Fibroblast of skin of left quadriceps (primary cell): ENCODE data around the gene B9D2.
"Not testable (repeated sequence)": the region's sequence is repeated elsewhere in the genome, so short reads cannot be mapped to it uniquely, and the experiment has no call there.

ENCODE experiments used
- DNase-seq, 2 experiments: peaks; one replicate each; pipeline ENCODE4 v3.0.0-alpha.2; 2013; ENCODE audit warnings: low read depth in 2 of 2

Gene B9D2, protein sequence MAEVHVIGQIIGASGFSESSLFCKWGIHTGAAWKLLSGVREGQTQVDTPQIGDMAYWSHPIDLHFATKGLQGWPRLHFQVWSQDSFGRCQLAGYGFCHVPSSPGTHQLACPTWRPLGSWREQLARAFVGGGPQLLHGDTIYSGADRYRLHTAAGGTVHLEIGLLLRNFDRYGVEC

GRCh38 chr19:41363753-41364523 lies at the start of gene B9D2:
Gene B9D2, minus strand, starts transcription at chr19:41364149. Its CDS starts 630 bp downstream, at chr19:41363519.
- peak; percentile 97 for DNase-seq

GRCh38 chr19:41412953-41413352 lies 49.0 kb upstream of the B9D2 start:
- DNase-seq, result no peak

- no peak for DNase-seq
Measured at GRCh38 chr19:41411968-41412265, 48.0 kb upstream of the B9D2 start.

DNA sequence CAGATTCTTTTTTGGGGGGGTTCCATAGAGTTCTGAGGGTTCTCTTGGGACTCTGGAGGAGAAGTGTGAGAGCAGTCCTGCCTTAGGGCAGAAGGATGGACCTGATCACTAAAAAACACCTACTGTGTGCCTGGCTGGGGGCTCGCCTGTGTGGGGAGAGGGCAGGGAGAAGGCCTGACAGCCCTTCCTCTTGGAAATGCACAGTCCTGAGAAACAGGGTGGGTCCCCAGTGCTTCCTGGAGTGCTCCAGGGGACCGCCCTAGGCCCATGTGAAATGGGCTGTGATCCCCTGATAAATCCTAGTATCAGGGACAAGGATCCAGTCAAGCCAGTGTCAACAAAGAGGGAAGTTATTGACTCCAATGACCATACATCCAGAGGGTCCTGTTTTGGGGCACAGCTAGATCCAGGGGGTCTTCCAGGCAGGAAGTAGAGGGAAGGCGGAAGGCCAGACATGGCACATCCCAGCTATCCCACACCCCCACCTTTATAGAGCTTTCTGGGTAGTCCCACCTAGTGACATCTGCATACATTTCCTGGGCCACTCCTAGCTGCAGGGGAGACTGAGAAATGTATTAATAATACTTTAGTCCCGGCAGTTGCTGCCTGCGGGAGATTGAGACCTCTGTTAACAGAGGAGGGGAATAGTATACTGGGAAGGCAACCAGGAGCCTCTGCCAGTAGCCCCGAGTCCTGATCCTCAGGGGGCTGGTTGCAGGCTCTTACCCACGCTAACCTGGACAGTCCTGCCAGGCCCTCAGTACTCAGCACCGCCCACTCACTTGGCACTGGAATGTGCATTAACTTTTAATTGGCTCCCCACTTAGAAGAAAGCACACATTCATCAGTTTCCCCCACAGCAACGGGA lies 47.4 kb upstream of the B9D2 start:
- no peak for DNase-seq

GRCh38 chr19:41410336-41411054 lies 46.5 kb upstream of the B9D2 start:
- DNase-seq, result no peak

GRCh38 chr19:41409288-41409687 lies 45.3 kb upstream of the B9D2 start:
- no peak for DNase-seq

- DNase-seq, result not testable (repeated sequence)
Measured at GRCh38 chr19:41408846-41409245, 44.9 kb upstream of the B9D2 start.

GRCh38 chr19:41408256-41408655 lies 44.3 kb upstream of the B9D2 start:
- DNase-seq, result no peak

- DNase-seq, result no peak
Measured at GRCh38 chr19:41407271-41407670, 43.3 kb upstream of the B9D2 start.

- no peak for DNase-seq
Measured at GRCh38 chr19:41405776-41406175, 41.8 kb upstream of the B9D2 start.

DNA sequence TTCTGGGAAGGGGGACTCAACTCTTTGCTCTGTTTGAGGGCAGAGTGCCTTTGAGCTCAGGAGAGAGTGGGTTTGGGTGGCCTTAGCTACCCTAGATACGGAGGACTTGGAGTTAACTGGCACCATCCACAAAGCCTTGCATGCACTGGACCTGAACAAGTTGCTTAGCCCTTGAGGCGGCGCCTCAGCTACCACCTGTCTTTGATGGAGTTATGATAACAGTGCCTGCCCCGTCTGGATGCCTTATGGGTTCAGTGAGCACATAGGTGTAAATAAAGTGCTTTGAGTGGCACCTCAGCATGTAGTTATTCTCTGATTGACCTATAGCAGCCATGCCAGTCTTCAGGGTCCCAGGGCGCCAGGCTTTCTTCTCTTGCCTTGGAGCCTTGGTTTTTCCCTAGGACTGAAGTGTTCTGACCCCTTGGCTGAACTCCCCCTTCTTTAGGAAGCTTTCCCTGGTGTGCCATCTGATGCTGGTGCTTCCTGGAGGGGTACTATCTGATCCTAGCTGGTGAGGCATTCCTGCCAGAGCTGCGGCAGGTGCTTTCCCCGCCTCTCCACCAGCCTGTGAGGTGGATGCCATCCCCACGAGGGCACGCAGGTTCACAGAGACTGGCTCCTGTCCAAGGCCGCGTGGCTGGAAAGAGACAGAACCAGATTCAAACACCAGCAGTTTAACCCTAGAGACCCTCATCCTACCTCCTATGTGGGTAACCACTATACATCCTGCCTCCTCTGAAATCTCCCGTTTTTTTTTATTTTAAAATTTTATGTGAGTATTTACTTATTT lies 39.4 kb upstream of the B9D2 start:
- DNase-seq, result no peak

DNA sequence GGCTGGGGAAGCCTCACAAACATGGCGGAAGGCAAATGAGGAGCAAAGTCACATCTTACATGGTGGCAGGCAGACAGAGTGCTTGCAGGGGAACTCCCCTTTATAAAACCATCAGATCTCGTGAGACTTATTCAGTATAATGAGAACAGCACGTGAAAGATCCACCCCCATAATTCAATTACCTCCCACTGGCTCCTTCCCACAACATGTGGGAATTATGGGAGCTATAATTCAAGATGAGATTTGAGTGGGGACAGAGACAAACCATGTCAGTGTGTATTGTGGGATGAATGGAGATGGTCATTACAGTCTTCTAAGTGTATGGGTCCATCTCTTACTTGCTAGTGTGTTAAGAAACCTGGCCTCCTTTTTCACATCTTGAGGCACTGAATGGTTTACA lies 38.1 kb upstream of the B9D2 start:
- no peak for DNase-seq

DNA sequence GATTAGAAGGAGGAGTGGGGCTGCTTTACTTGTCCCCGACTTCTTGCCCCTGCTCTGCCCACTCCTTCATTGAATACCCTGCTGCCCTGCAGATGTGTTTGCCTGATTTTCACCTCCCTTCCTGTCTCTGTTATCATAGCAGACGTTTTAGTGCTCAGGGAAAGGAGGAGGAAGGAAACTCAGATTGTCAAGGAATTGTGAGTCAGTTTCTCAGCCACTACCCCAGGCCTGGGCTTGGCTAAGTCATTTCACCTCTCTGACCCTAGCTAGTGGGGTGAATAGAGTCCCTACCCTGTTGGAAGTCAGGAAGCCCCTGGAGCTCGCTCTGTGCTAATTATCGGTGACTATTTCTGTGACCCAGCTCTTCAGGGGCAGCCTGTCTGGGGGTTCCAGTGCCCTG lies 37.5 kb upstream of the B9D2 start:
- no peak for DNase-seq

DNA sequence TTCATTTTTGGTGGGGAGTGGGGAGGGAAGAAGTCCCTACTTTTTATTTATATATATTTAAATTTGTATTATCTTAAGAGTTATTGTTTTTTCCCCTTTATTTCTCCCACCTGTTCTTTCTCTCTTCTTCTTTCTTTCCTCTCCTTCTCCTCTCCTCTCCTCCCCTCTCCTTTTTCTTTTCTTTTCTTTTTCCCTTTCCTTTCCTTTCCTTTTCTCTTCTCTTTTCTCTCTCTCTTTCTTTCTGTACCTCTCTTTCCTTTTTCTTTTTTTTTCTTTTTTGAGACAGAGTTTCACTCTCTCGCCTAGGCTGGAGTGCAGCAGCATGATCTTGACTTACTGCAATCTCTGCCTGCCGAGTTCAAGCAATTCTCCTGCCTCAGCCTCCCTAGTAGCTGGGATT lies 35.6 kb upstream of the B9D2 start:
- no peak for DNase-seq

DNA sequence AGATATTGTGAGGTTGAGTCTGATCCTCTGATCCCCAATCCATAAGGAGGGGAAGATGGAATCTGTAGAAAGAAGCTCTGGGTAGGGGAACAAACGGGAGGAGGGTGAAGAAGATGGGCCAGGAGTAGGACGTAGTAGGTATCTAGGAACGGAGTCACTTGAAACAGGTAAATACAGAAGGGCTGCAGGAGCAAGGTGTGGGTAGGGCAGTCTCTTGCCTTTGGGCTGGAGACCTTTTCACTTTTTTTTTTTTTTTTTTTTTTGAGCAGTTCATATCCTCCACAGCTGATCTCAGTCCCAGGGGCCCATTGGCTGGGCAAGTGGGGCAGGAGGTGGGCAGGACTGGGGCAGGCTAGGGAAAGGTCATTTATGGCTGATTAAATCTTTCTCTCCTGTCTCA lies 35.1 kb upstream of the B9D2 start:
- no peak for DNase-seq

DNA sequence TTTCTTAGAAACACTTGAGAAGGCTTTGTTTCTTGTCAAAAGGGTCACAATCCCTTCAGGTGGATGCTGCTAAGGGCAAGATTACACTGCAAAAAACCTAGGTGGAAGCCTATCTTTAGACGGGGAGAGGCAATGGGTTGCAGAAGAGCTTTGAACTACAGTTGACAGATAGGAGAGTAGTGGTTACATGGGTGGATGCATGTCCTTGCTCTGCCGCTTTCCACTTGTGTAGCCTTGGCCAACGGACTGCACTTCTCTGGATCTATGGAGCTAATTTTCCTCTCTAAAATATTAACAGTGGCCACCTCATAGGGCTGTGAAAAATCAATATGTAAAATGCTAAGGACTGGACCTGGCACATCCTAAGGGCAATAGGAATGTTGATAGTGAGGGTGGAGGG lies 34.6 kb upstream of the B9D2 start:
- DNase-seq, result no peak

DNA sequence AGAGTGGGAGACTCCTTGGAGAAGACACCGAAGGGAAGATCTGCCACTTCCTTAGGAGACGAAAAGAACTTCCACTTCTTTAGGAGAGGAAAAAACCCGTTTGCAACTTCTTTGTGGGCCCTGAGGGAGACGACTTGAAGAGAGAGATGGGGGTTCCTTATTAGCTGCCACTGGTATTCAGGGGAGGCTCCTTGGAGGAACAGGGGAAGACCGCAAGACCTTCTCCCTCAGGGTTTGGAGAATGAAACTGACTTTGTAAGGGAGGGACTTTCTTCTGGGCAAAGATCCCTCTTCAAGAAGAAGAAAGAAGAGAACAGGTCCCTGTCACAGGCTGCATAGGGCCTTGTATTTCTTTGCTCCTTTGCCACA lies 34.1 kb upstream of the B9D2 start:
- no peak for DNase-seq

DNA sequence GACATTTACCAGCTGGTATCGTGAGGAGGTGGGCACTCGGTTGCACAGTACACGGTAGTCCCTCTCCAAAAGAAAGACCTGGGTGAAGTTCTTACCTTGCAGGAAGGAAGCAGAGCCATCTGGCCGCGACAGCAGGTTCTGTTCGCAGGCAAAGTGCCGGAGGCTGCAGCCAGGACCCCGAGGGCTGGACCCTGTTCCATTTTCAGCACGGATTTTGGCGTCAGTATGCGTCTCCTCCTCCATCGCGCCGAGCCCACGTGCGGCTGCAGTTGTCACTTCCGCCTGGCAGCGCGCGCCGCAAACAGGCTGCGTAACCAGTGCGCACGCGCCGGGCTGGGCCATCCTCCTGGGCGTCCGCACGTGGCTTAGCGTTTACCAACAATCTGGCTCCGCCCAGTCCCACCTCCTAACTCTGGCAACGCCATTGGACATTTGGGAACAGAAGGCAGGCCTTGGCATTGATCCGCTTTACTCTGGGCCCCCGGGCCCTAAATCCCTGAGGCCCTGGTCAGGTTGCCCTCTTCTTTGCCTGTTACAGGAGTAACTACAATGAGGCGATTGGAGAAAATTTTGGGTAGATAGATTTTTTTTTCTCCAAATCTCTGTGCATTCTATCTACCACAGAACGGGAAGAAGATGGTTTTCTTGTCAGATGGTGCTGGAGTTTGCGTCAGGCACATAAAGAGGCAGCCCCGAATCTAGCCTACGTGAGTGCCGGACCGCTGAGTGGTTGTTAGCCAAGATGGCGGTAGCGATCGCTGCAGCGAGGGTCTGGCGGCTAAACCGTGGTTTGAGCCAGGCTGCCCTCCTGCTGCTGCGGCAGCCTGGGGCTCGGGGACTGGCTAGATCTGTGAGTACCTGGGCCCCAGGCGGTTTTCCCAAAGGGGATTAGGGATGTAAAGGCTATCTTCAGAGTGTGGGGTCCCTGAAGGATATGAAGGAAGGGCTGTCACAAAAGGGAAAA lies 33.4 kb upstream of the B9D2 start, which contains the start of the genes BCKDHA and EXOSC5:
Gene BCKDHA (plus strand): TSS at position 733 of the 964 bp plus-strand sequence. CDS start 10 bp downstream, at position 743.
Gene EXOSC5 (minus strand): TSS at position 274 of the 964 bp plus-strand sequence. CDS start 31 bp downstream, at position 243.
- DNase-seq, result peak; percentile 100

DNA sequence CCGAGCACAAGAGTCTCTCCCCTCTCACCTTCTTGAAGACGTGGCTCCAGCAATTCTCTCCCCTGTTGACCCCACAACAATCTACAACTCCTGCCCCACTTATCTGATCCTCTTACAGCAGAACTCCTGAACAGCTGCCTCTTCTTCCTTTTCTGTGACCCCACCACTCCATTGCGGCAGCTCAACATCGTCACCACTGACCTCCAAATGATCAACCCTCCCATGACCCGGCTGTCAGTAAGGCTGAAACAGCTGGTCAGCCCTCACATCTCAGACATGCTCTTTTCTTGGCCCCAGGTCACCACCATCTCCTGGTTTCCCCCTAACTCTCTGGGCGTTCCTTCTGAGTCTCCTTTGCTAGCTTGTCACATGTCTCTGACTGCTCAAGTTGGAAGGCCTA lies 31.4 kb upstream of the B9D2 start:
- DNase-seq, result no peak

DNA sequence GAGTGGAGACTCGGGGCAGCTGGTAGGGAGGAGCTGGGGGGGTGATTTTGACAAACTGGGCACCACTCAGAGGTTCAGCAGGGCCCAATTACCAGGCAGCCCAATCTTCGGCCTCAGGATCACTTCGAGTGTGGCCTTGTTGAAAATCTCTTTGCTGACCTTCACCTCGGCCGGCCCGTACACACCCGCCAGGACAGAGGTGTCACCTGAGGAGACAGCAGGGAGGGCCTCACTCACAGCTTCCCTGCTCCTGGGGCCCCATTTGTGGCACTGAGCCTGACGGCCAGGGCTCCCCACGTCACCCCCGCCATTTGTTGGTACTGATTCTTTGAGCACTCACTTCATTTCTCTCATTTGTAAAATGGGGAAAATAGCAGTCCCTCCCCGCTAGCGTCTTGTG lies 28.8 kb upstream of the B9D2 start:
- no peak for DNase-seq
